HepG2 (cell line): ENCODE measurements around the gene ECPAS. TPM values are rescaled to one million over a fixed set of nuclear protein-coding genes. Genes with fewer than 3 reads are reported as not detected.

Source experiments
- ATAC-seq: fragments of 200-7000 bp; cut with Tn5 transposase; 3 replicates; pipeline ENCODE4 v1.9.1; 2020; ENCODE audit warnings: mild to moderate bottlenecking, moderate library complexity
- BruUV-seq: library from RNA; stranded (reverse); fragments of 400-500 nt; replicated peaks from 2 replicates; lab custom pipeline; 2021; lab: Mats Ljungman, UMichigan
- CTCF ChIA-PET: fragments of 300-600 bp; formaldehyde crosslinking; extraction: SDS; loops from one replicate; lab custom pipeline; 2021; ENCODE audit warnings: low total read pairs, inconsistent platforms, low intra/inter-chr PET ratio; lab: Yijun Ruan, JAX
- POLR2A ChIA-PET: fragments of 350-600 bp; sonication (Branson Sonifier 250); formaldehyde crosslinking; loops from one replicate; lab custom pipeline; 2020; ENCODE audit warnings: antibody characterized with exemption, inconsistent platforms; lab: Yijun Ruan, JAX
- DNase-seq: peaks from one replicate; pipeline ENCODE4 v3.0.0-alpha.2; 2015; ENCODE audit warnings: low spot score
- FAIRE-seq: peaks from 3 replicates; lab custom pipeline; 2011; peaks lifted over from hg19 to GRCh38; lab: Jason Lieb, UNC
- H2AFZ ChIP-seq: one replicate; pipeline ENCODE4 v1.6.1; 2011; ENCODE audit warnings: low read length, inconsistent platforms
- H3K27ac ChIP-seq: fragments of 300-600 bp; 3 replicates; pipeline ENCODE4 v1.8.0; 2011; ENCODE audit warnings: mixed run types, mild to moderate bottlenecking, mixed read lengths, low read length, inconsistent platforms; ENCODE audit not compliant: insufficient read depth; ENCODE audit errors: extremely low read length
- H3K27me3 ChIP-seq, 2 experiments: fragments of 200-600 bp in 1 of 2; 2 replicates in 1 of 2; 3 replicates in 1 of 2; pipeline versions ENCODE4 v1.6.0 to v1.8.0; 2011; ENCODE audit warnings: low read length in 2 of 2, mild to moderate bottlenecking in 2 of 2, moderate library complexity in 2 of 2, inconsistent platforms in 1 of 2; ENCODE audit not compliant: insufficient read depth in 2 of 2, control insufficient read depth in 1 of 2
- H3K36me3 ChIP-seq, 2 experiments: fragments of 200-600 bp in 1 of 2; replicated peaks in 1 of 2; 2 replicates in 1 of 2; 3 replicates in 1 of 2; pipeline versions ENCODE4 v1.5.1 to v1.8.0; 2011; ENCODE audit warnings: low read length in 2 of 2, inconsistent platforms in 1 of 2; ENCODE audit not compliant: insufficient read depth in 2 of 2, control insufficient read depth in 1 of 2
- H3K4me1 ChIP-seq: 2 replicates; pipeline ENCODE4 v1.5.1; 2012; ENCODE audit warnings: low read length, inconsistent platforms; ENCODE audit not compliant: insufficient read depth
- H3K4me2 ChIP-seq: 2 replicates; pipeline ENCODE4 v1.6.0; 2011; ENCODE audit warnings: low read depth, low read length, inconsistent platforms
- H3K4me3 ChIP-seq, 3 experiments: fragments of 200-600 bp in 1 of 3; sonication (generic), shearing (Covaris generic) in 1 of 3; replicated peaks in 1 of 3; 2 replicates each; pipeline ENCODE4 v1.5.1; 2011 to 2016; ENCODE audit warnings: low read length in 3 of 3, inconsistent platforms in 2 of 3, low read depth in 2 of 3, mild to moderate bottlenecking in 2 of 3, control low read depth in 1 of 3, mixed read lengths in 1 of 3; ENCODE audit not compliant: insufficient read depth in 1 of 3
- H3K79me2 ChIP-seq: one replicate; pipeline ENCODE4 v1.6.1; 2011; ENCODE audit warnings: low read length, inconsistent platforms; ENCODE audit not compliant: insufficient read depth
- H3K9ac ChIP-seq: 2 replicates; pipeline ENCODE4 v1.6.0; 2011; ENCODE audit warnings: mild to moderate bottlenecking, low read depth, low read length, inconsistent platforms; ENCODE audit not compliant: insufficient read depth
- H3K9me3 ChIP-seq: 2 replicates; pipeline ENCODE4 v1.5.1; 2012; ENCODE audit warnings: mild to moderate bottlenecking, low read length
- H4K20me1 ChIP-seq: 2 replicates; pipeline ENCODE4 v1.6.0; 2011; ENCODE audit warnings: inconsistent platforms, mild to moderate bottlenecking, low read length, moderate library complexity; ENCODE audit not compliant: insufficient read depth
- CAMTA2 ChIP-seq: sonication (generic); formaldehyde crosslinking; IDR thresholded peaks from 2 replicates; pipeline ENCODE4 v1.4.0; 2020; ENCODE audit warnings: mild to moderate bottlenecking, missing genetic modification reagents, borderline replicate concordance
- E2F5 ChIP-seq: sonication (generic); formaldehyde crosslinking; conservative IDR thresholded peaks from 2 replicates; pipeline ENCODE4 v1.4.0; 2020; ENCODE audit warnings: missing genetic modification reagents
- GATAD2A ChIP-seq: IDR thresholded peaks from 2 replicates; pipeline ENCODE4 v1.6.1; 2016
- HCFC1 ChIP-seq: fragments of 150-350 bp; IDR thresholded peaks from 2 replicates; pipeline ENCODE4 v1.6.1; 2014; ENCODE audit warnings: low read depth, low read length
- HHEX ChIP-seq: IDR thresholded peaks from 2 replicates; pipeline ENCODE4 v1.6.1; 2016; ENCODE audit warnings: control low read depth
- HIVEP1 ChIP-seq: sonication (generic); formaldehyde crosslinking; IDR thresholded peaks from 2 replicates; pipeline ENCODE4 v1.4.0; 2020; ENCODE audit warnings: mild to moderate bottlenecking, missing genetic modification reagents
- HNRNPK ChIP-seq: fragments of 200-400 bp; formaldehyde crosslinking; IDR thresholded peaks from 2 replicates; pipeline ENCODE4 v1.6.1; 2018; ENCODE audit warnings: low read length, low read depth, moderate library complexity, mild to moderate bottlenecking; ENCODE audit not compliant: poor library complexity, severe bottlenecking
- RBAK ChIP-seq: sonication (generic); formaldehyde crosslinking; IDR thresholded peaks from 2 replicates; pipeline ENCODE4 v1.5.1; 2020; ENCODE audit warnings: mild to moderate bottlenecking, missing genetic modification reagents
- SALL1 ChIP-seq: sonication (generic); formaldehyde crosslinking; IDR thresholded peaks from 2 replicates; pipeline ENCODE4 v1.8.0; 2022; ENCODE audit warnings: mild to moderate bottlenecking, missing genetic modification reagents
- SP2 ChIP-seq: sonication (generic); formaldehyde crosslinking; IDR thresholded peaks from 2 replicates; pipeline ENCODE4 v1.5.1; 2020; ENCODE audit warnings: mild to moderate bottlenecking, missing genetic modification reagents
- TRIM24 ChIP-seq: sonication (generic); formaldehyde crosslinking; IDR thresholded peaks from 2 replicates; pipeline ENCODE4 v1.8.0; 2022; ENCODE audit warnings: mild to moderate bottlenecking, missing genetic modification reagents
- ZBTB4 ChIP-seq: sonication (generic); formaldehyde crosslinking; IDR thresholded peaks from 2 replicates; pipeline ENCODE4 v1.4.0; 2020; ENCODE audit warnings: missing genetic modification reagents, mild to moderate bottlenecking, borderline replicate concordance
- ZFP36L1 ChIP-seq: sonication (generic); formaldehyde crosslinking; IDR thresholded peaks from 2 replicates; pipeline ENCODE4 v1.8.0; 2022; ENCODE audit warnings: mild to moderate bottlenecking, missing genetic modification reagents, moderate library complexity
- ZNF24 ChIP-seq: fragments of 450-650 bp; IDR thresholded peaks from 2 replicates; pipeline ENCODE4 v1.6.1; 2017; ENCODE audit warnings: antibody characterized with exemption, mild to moderate bottlenecking
- ZNF629 ChIP-seq: sonication (generic); formaldehyde crosslinking; conservative IDR thresholded peaks from 2 replicates; pipeline ENCODE4 v1.5.0; 2020; ENCODE audit warnings: missing genetic modification reagents
- WGBS: methylation state at CpG from one replicate; pipeline ENCODE4 v1.1.6; 2017; ENCODE audit warnings: low lambda C conversion rate; 5-methylcytosine and 5-hydroxymethylcytosine counted together
- in situ Hi-C: cut with HindIII; loops from 2 replicates; pipeline ENCODE4 v1.10.0; 2017; ENCODE audit warnings: low pct_unique_long_range_greater_than_20kb; ENCODE audit not compliant: extremely low pct_ligation_motif_present
- intact Hi-C: fragments of 100-400 bp; cut with micrococcal nuclease; formaldehyde crosslinking; loops from one replicate; pipeline ENCODE4 v1.10.0; 2022; ENCODE audit not compliant: unreplicated experiment
- polyA plus RNA-seq, 8 experiments: library from polyadenylated mRNA; depleted of rRNA in 3 of 8; stranded (reverse) in 7 of 8; unstranded in 1 of 8; fragments of >200 nt; fragmentation: Illumina TruSeq in 4 of 8; extraction: Trizol in 4 of 8; gene quantifications; 2 replicates each; pipeline versions ENCODE4 v1.2.1 to v1.2.3, GENCODE V29; 2011 to 2016; ENCODE audit warnings: low read depth in 4 of 8, missing spikeins in 1 of 8, mixed read lengths in 1 of 8; ENCODE audit not compliant: insufficient read depth in 1 of 8
- total RNA-seq, 5 experiments: library from RNA; depleted of rRNA; stranded (reverse); fragments of >200 nt; fragmentation: Illumina TruSeq; extraction: Trizol; gene quantifications; 2 replicates each; pipeline ENCODE4 v1.2.3, GENCODE V29; 2016; ENCODE audit warnings: low read depth in 1 of 5

Gene ECPAS
- total and polyA plus RNA-seq, 2 of the 13 experiments (the other 11 are each of a cell fraction or from before 2014, with no cell fraction given) = 35.3 to 58.0 TPM

GRCh38 chr9:111474385-111474784 lies 9.8 kb downstream of the ECPAS start (continued):
- no peak for TF ChIP-seq TRIM24 (CRISPR knock-in tag)
- no peak for TF ChIP-seq ZBTB4
- TF ChIP-seq ZNF629 (CRISPR knock-in tag) = no peak
- no peak for TF ChIP-seq E2F5 (CRISPR knock-in tag)
- TF ChIP-seq ZFP36L1 (CRISPR knock-in tag) = no peak
- TF ChIP-seq GATAD2A (CRISPR knock-in tag) = peak; percentile 64
- no peak for TF ChIP-seq SP2 (CRISPR knock-in tag)
- no peak; the same call in 1 of the 2 replicates for TF ChIP-seq SALL1

GRCh38 chr9:111467778-111468367 lies 16.3 kb downstream of the ECPAS start:
- H3K9ac ChIP-seq = no peak overlapping the region
- H3K4me3 ChIP-seq = no peak overlapping the region
- WGBS = 95% methylated on average over 4 of the region's 4 CpGs
- H2AFZ ChIP-seq = no peak overlapping the region
- H3K27ac ChIP-seq = no peak overlapping the region
- peaks cover 13% of the 10 kb centered on the region for H3K4me1 ChIP-seq
- no peak for ATAC-seq
- BruUV-seq = no TSS peak
- H3K4me2 ChIP-seq = no peak overlapping the region
- H4K20me1 ChIP-seq = peaks cover 15% of the 10 kb centered on the region; the same call in 1 of the 2 replicates
- H3K9me3 ChIP-seq = no peaks in the 10 kb centered on the region
- peaks cover 0 to 1% of the 10 kb centered on the region in 2 experiments; a peak in 1 of 5 replicates for H3K36me3 ChIP-seq
- no peaks in the 10 kb centered on the region for H3K27me3 ChIP-seq
- no peak for FAIRE-seq
- in situ Hi-C loops = no loop called here
- intact Hi-C loops = no loop called here
- H3K79me2 ChIP-seq = peaks cover 90% of the 10 kb centered on the region
- DNase-seq = no peak
- ChIA-PET CTCF (no interaction called here), POLR2A (no interaction called here)
- TF ChIP-seq ZNF24 (no peak), RBAK (no peak), HCFC1 (no peak), HIVEP1 (CRISPR knock-in tag) (no peak), CAMTA2 (CRISPR knock-in tag) (no peak), ZBTB4 (no peak), HHEX (no peak), HNRNPK (no peak)
